HUES64 (cell line): ENCODE results near the gene ITGA5.
A peak's percentile ranks its signal among the peaks of the same experiment; 100 is the strongest.

Source experiments
- H3K27ac ChIP-seq: 2 replicates; pipeline ENCODE4 v1.7.0; 2013; ENCODE audit warnings: low read depth, low read length, inconsistent platforms
- H3K27me3 ChIP-seq: 2 replicates; pipeline ENCODE4 v1.6.1; 2013; ENCODE audit warnings: mild to moderate bottlenecking, low read length; ENCODE audit not compliant: insufficient read depth
- H3K36me3 ChIP-seq: 2 replicates; pipeline ENCODE4 v1.6.1; 2013; ENCODE audit warnings: mild to moderate bottlenecking, low read length; ENCODE audit not compliant: insufficient read depth
- H3K4me1 ChIP-seq: 2 replicates; pipeline ENCODE4 v1.6.1; 2013; ENCODE audit warnings: mild to moderate bottlenecking, low read length, moderate library complexity; ENCODE audit not compliant: insufficient read depth
- H3K4me3 ChIP-seq: 2 replicates; pipeline ENCODE4 v1.5.1; 2013; ENCODE audit warnings: mild to moderate bottlenecking, low read length, moderate library complexity
- H3K9ac ChIP-seq: 2 replicates; pipeline ENCODE4 v1.6.1; 2013; ENCODE audit warnings: mild to moderate bottlenecking, low read depth, low read length
- H3K9me3 ChIP-seq: 2 replicates; pipeline ENCODE4 v1.6.1; 2013; ENCODE audit warnings: low read depth, low read length; ENCODE audit not compliant: insufficient read depth
- WGBS: fragments of 150-250, 120-280 bp; methylation state at CpG from one replicate; pipeline ENCODE4 v1.1.7; 2013; ENCODE audit warnings: missing lambda C conversion rate; 5-methylcytosine and 5-hydroxymethylcytosine counted together

The ITGA5 gene

DNA sequence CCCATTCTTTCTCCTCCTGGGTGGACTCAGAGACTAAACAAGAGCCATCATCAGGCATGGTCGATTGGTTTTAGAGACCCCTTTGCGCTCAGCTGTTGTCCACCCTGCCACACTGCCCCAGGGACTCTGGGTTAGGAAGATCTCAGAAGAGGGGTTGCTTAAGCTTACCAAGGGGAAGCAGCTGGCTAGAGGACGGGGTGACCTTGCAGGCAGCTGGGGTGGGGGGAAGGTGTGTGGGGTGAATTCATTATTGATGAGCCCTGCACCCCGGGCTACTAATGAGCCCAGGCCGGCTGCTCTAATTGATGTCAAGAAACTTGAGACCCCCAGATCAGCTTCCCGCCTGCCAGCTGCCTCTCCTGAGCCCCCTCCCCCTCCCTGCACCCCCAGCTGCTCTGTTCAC is 25.9 kb downstream of the ITGA5 start:
- H3K9ac ChIP-seq, result no peak overlapping the region
- peaks cover 35% of the 10 kb centered on the region for H3K36me3 ChIP-seq
- H3K27me3 ChIP-seq, result no peaks in the 10 kb centered on the region
- H3K4me3 ChIP-seq, result no peak overlapping the region
- WGBS, result 68% methylated on average over 6 of the region's 6 CpGs
- H3K27ac ChIP-seq, result no peak overlapping the region
- peaks cover 33% of the 10 kb centered on the region for H3K4me1 ChIP-seq
- H3K9me3 ChIP-seq, result no peaks in the 10 kb centered on the region

DNA sequence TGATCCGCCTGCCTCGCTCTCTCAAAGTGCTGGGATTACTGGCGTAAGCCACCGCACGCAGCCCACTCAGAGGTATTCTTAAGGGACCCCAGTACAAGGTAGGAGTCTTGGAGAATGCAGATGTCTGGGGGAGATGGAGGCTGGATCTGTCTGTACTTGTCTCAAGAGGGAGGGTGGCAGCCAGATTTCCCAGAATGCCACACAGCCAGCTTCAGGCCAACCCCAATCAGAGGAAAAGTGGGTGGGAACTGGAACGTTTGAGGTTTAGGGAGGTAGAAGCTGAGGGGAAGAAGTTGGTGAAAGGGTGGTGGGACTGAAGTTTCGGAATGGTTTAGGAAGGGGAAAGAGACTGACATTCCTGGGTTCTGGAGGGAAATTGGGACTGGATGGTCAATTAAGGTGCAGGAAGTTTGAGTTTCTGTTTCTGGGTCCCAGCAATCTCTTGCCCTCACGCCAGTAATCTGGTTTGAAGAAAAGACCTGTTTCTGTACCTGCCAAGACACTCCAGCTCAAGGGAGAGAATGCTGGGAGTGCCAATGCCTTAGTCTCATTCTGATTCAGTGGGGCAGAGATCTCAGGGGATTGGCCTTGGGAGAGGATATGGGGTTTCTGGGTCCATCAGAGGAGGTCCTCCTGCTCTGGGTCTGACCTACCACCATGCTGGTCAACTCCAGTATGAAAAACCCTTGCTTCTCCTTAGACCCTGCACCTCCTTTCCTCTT is 26.4 kb downstream of the ITGA5 start:
- H3K9ac ChIP-seq, result no peak overlapping the region

DNA sequence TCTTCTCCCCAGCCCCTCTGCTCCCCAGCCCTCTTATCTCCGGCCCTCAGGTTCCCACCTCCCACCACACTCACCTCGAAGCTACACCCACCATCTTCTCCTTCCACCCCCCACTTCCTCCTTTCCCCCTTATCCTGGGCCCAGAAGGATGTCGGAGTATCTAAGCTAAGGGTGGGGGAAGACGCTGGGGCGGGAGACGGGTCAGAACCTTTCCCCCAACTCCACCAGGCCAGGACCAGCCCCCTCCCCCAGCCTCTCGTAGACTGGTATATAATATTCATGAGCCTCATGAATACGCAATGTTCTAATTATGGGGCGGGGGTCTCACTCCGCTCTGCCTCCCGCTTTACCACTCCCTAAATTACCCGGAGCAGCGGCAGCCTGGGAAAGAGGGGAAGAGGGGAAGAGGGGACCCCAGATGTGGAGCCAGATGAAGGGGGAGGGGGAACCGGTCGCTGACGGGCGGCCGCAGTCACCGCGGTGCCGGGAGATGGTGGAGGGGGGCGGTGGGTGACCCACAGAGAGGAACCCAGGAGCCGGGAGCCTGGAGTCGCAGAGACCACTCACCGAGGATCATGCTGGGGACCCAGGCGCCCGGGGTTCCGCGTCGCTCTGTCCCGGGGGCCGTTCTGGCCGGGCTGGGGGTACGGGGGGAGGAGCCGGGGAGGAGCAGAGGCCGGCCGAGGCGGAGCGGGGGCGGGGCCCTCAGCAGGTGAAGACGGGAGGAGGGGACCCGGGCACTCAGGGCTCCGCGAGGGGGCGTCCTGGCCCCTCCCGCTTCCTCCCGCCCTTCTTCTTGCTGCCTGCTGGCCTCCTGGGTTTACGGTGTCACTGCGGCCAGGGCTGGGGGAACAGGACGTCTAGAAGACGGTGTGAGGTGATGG is 28.2 kb downstream of the ITGA5 start:
- Histone ChIP-seq H3K4me1 (peaks cover 56% of the 10 kb centered on the region), H3K4me3 (peak overlapping the region; percentile 82), H3K9me3 (no peaks in the 10 kb centered on the region), H3K9ac (peak overlapping the region; percentile 17; the same call in 1 of the 2 replicates), H3K36me3 (peaks cover 13% of the 10 kb centered on the region), H3K27ac (peak overlapping the region; percentile 56), H3K27me3 (no peaks in the 10 kb centered on the region)
- WGBS, result under 1% methylated on average over 43 of the region's 51 CpGs

More for the DNA sequence above, 26.4 kb downstream of the ITGA5 start:
- Histone ChIP-seq H3K27ac (no peak overlapping the region), H3K9me3 (no peaks in the 10 kb centered on the region), H3K27me3 (no peaks in the 10 kb centered on the region), H3K36me3 (peaks cover 29% of the 10 kb centered on the region), H3K4me1 (peaks cover 39% of the 10 kb centered on the region), H3K4me3 (no peak overlapping the region)
- WGBS, result 85% methylated on average over 8 of the region's 8 CpGs

DNA sequence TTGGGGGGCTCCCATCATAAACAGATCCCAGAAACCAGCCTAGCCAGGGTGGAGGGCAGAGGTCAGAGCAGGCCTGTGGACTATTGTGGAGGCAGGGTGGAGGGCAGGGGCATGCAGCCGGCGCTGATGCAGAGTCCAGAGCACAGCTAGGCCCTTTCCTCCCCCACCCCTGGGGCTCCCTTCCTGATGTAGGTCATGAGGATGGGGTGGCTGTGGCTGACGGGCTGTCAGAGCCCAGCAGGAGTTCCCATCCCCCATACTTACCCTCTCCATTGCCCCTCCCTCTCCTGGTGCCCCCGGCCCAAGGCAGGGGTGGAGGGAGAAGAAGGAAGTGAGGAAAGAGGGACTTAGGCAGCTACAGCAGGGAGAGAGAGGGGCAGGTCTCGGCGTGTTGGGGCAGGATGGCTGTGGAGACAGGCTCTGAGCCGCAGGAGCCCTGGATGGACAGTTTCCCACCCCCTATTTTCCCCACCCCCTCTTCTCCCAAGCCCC is 28.8 kb downstream of the ITGA5 start:
- Histone ChIP-seq H3K9me3 (no peaks in the 10 kb centered on the region), H3K27ac (no peak overlapping the region), H3K27me3 (no peaks in the 10 kb centered on the region), H3K4me1 (peaks cover 61% of the 10 kb centered on the region), H3K36me3 (peaks cover 9% of the 10 kb centered on the region; the same call in 1 of the 2 replicates), H3K4me3 (peak overlapping the region; percentile 82), H3K9ac (no peak overlapping the region)
- 12% methylated on average over 5 of the region's 7 CpGs for WGBS

DNA sequence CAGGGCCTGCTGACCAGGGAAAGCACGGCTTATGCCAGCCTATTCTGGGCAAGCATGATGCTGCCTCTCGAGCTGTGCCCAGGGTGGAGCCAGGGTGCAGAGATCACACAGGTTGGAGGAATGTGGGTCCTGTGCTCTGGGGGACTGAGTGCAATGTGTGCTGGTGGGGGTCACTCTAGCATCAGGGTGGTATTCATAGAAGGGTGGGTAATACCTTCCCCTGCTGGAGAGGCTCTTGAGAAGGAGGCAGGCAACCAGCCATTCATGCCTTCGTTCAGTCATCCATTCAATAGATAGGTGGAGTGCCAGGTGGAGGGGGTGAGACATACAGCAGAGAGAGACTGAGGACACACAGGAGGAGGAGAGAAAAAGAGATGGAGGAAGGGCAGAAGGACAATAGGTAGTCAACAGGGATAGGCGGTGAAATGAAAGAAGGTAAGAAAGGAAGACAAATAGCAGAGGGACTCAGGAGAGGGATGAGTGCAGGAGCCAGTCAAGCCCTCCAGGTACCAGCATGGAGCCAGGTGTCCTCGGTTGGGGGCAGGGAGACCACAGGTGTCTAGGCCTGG is 29.4 kb downstream of the ITGA5 start:
- H3K4me3 ChIP-seq, result peak overlapping the region; percentile 82
- H3K4me1 ChIP-seq, result peaks cover 66% of the 10 kb centered on the region
- H3K9me3 ChIP-seq, result no peaks in the 10 kb centered on the region
- WGBS, result 69% methylated on average over 5 of the region's 5 CpGs
- H3K27me3 ChIP-seq, result no peaks in the 10 kb centered on the region
- no peak overlapping the region for H3K9ac ChIP-seq
- H3K36me3 ChIP-seq, result peaks cover 3% of the 10 kb centered on the region; the same call in 1 of the 2 replicates
- H3K27ac ChIP-seq, result no peak overlapping the region

DNA sequence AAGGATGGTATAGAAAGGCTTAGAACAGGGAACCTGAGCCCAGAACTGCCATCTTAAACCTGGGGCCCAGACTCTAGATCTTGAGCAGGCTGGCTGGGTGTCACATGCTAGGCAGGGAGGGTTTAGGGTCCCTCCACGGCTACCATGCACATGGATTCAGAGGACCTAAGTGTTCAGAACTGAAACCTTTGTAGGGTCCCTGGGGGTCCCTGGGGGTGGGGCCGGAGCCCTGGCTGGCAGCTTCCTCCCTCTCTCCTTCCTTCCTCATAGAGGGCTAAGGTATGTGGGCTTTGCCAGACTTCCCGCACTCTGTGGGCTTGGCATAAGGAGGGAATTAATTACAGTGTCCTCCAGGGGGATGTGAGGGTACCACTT is 29.9 kb downstream of the ITGA5 start:
- no peaks in the 10 kb centered on the region for H3K9me3 ChIP-seq
- no peak overlapping the region for H3K9ac ChIP-seq
- H3K4me3 ChIP-seq, result no peak overlapping the region
- H3K27ac ChIP-seq, result no peak overlapping the region
- no peaks in the 10 kb centered on the region for H3K36me3 ChIP-seq
- H3K4me1 ChIP-seq, result peaks cover 71% of the 10 kb centered on the region
- 83% methylated on average over 2 of the region's 3 CpGs for WGBS
- H3K27me3 ChIP-seq, result no peaks in the 10 kb centered on the region

DNA sequence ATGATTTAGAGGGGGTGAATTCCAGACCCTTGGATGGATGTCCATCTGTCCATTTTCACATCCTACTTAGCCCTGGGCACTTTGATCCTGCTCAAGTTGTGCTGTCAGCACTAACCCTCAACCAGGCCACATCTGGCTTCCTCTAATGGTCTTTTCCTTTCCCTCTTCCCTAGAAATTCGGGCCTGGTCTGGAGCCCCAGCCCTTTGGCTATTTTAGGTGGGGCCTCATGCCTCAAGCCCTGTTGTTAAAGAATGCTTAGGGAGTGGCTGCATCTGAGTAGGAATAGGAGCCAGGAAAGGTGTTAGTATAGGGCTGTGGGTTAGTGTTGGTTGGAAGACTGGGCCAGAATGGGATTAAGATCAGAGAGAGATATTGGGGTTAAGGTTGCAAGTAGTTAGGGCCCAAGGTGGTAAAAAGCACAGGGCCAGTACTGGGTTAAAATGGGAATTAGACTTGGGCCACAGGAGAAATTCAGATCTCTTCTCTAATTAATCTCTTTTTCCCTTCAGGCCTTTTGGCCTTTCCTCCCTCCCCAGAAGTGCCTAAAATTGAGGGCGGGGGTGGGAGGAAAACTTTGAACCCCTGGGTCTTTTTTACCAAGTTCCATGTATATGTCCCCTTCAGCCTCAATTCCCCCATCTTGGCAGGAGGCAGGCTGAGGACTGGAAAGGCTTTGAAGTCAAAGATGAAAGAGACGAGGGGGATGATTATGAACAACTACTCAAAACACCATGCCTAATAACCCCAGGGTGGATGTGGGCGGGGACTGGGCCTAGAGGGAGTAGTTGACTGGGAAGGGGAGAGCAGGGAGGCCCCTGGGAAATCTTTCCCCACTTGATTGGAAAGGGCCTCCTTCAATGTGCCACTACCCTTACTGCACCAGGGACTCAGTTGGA is 30.6 kb downstream of the ITGA5 start:
- H3K36me3 ChIP-seq, result no peaks in the 10 kb centered on the region
- no peak overlapping the region for H3K9ac ChIP-seq
- WGBS, result 32% methylated on average over 1 of the region's 4 CpGs
- no peaks in the 10 kb centered on the region for H3K27me3 ChIP-seq
- 0 out of 2 replicates have a peak overlapping the region, but pooled peaks have one; percentile 9 for H3K27ac ChIP-seq
- no peak overlapping the region for H3K4me3 ChIP-seq
- peaks cover 65% of the 10 kb centered on the region for H3K4me1 ChIP-seq
- no peaks in the 10 kb centered on the region for H3K9me3 ChIP-seq

DNA sequence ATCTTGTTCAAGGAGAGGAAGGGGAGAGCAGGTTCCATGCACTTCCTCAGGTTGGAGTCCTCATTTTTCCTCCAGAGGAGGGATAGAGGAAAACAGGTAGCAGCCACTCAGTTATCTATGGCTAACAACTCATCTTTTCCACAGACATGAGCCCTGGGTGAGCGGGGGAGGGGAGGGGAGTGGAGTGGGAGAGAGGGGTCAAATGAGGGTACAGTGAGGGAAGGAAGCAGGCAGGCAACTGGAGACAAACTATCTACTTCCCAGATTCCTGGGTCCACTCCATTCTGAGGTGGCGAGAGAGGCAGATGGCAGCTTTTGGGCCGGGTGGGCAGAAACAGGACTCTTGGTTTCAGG is 32.0 kb downstream of the ITGA5 start:
- WGBS, result 60% methylated on average over 3 of the region's 3 CpGs
- H3K27ac ChIP-seq, result peak overlapping the region; percentile 45; the same call in 1 of the 2 replicates
- H3K27me3 ChIP-seq, result no peaks in the 10 kb centered on the region
- H3K9ac ChIP-seq, result no peak overlapping the region
- H3K9me3 ChIP-seq, result no peaks in the 10 kb centered on the region
- no peak overlapping the region for H3K4me3 ChIP-seq
- peaks cover 65% of the 10 kb centered on the region for H3K4me1 ChIP-seq
- H3K36me3 ChIP-seq, result no peaks in the 10 kb centered on the region

DNA sequence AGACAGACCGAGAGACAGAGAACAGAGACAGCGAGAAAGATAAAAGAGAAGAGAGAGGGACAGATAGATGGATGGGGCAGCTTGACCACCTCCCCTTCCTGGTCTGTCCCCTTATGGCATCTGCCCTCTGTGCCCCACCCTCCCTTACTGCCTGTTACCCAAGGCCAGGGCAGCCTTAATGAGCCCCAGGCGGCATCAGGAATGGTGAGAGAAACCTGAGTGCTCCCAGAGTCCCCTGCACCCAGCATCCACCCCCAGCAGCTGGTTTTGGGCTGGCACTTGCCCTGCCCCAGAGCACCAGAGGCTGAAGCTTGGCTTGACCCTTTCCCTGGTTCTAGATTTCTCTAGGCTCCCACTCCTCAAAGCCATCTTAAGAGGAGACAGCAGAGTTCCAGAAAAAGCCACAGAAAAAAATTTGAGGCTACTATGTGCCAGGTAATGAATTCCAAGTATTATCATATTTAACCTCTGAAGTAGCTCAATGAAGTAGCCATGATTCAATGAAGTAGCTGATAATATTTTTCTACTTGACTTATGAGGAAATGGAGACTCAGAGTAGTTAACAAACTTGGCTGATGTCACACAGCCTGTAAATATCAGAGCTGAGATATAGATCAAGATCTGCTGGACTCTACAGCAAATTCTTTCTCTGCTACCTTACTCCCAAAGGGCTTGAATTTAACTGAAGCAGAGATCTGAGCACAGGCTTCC is 32.5 kb downstream of the ITGA5 start:
- WGBS, result 88% methylated on average over 3 of the region's 3 CpGs
- no peaks in the 10 kb centered on the region for H3K9me3 ChIP-seq
- H3K27ac ChIP-seq, result peak overlapping the region; percentile 45; the same call in 1 of the 2 replicates
- H3K4me3 ChIP-seq, result no peak overlapping the region
- H3K9ac ChIP-seq, result no peak overlapping the region
- peaks cover 60% of the 10 kb centered on the region for H3K4me1 ChIP-seq
- no peaks in the 10 kb centered on the region for H3K27me3 ChIP-seq
- 0 out of 2 replicates have a peak, but pooled peaks cover under 1% of the 10 kb centered on the region for H3K36me3 ChIP-seq
